Camera-type eye (tissue), 1 donor: ENCODE data around the gene SYNJ2. TPM values are rescaled to one million over a fixed set of nuclear protein-coding genes. Genes with fewer than 3 reads are reported as not detected.

Source experiments
- total RNA-seq: library from RNA; depleted of rRNA; stranded (reverse); fragments of >200 nt; gene quantifications from one replicate; pipeline ENCODE4 v1.2.3, GENCODE V29; 2014

The SYNJ2 gene, protein sequence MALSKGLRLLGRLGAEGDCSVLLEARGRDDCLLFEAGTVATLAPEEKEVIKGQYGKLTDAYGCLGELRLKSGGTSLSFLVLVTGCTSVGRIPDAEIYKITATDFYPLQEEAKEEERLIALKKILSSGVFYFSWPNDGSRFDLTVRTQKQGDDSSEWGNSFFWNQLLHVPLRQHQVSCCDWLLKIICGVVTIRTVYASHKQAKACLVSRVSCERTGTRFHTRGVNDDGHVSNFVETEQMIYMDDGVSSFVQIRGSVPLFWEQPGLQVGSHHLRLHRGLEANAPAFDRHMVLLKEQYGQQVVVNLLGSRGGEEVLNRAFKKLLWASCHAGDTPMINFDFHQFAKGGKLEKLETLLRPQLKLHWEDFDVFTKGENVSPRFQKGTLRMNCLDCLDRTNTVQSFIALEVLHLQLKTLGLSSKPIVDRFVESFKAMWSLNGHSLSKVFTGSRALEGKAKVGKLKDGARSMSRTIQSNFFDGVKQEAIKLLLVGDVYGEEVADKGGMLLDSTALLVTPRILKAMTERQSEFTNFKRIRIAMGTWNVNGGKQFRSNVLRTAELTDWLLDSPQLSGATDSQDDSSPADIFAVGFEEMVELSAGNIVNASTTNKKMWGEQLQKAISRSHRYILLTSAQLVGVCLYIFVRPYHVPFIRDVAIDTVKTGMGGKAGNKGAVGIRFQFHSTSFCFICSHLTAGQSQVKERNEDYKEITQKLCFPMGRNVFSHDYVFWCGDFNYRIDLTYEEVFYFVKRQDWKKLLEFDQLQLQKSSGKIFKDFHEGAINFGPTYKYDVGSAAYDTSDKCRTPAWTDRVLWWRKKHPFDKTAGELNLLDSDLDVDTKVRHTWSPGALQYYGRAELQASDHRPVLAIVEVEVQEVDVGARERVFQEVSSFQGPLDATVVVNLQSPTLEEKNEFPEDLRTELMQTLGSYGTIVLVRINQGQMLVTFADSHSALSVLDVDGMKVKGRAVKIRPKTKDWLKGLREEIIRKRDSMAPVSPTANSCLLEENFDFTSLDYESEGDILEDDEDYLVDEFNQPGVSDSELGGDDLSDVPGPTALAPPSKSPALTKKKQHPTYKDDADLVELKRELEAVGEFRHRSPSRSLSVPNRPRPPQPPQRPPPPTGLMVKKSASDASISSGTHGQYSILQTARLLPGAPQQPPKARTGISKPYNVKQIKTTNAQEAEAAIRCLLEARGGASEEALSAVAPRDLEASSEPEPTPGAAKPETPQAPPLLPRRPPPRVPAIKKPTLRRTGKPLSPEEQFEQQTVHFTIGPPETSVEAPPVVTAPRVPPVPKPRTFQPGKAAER (N-terminal part only)
- 9.3 TPM for total RNA-seq

GRCh38 chr6:157981395-157982101 lies at the start of gene SYNJ2:
SYNJ2 (plus strand) TSS chr6:157981863; CDS start chr6:157981962, 99 bp downstream.

Other genes with a start within 250 kb of the SYNJ2 start
- 26.4 TPM for gene SNX9, start 158.6 kb upstream of the SYNJ2 start, total RNA-seq
- gene SERAC1, start 186.4 kb downstream of the SYNJ2 start, total RNA-seq = 23.0 TPM
- 7.6 TPM for gene GTF2H5, start 186.5 kb downstream of the SYNJ2 start, total RNA-seq